Thoracic aorta (tissue), 2 donors: ENCODE results near the gene KNOP1. TPM values are rescaled to one million over a fixed set of nuclear protein-coding genes. Genes with fewer than 3 reads are reported as not detected.

Source experiments
- ATAC-seq: fragments of 150-250 bp; one replicate; pipeline ENCODE4 v1.8.0; 2017; ENCODE audit warnings: low read depth; ENCODE audit not compliant: insufficient number of reproducible peaks, low FRiP score
- DNase-seq: peaks from one replicate; pipeline ENCODE4 v3.0.0-alpha.2; 2020; ENCODE audit warnings: low spot score
- H3K27ac ChIP-seq, 2 donors: fragments of 200-600 bp; sonication (generic); 1 replicate in 1 of 2; 2 replicates in 1 of 2; pipeline ENCODE4 v1.5.1; 2016; ENCODE audit warnings: mild to moderate bottlenecking in 2 of 2, moderate library complexity in 2 of 2
- H3K27me3 ChIP-seq: fragments of 200-600 bp; sonication (generic); replicated peaks from 2 replicates; pipeline ENCODE4 v1.6.0; 2016; ENCODE audit warnings: mild to moderate bottlenecking; ENCODE audit not compliant: insufficient read depth
- H3K36me3 ChIP-seq: fragments of 200-600 bp; sonication (generic); one replicate; pipeline ENCODE4 v1.5.1; 2016
- H3K4me1 ChIP-seq, 2 donors: fragments of 200-600 bp; sonication (generic); 1 replicate in 1 of 2; 2 replicates in 1 of 2; pipeline versions ENCODE4 v1.5.1 to v1.6.0; 2016; ENCODE audit warnings: low read depth in 2 of 2, mild to moderate bottlenecking in 1 of 2; ENCODE audit not compliant: control insufficient read depth in 1 of 2
- H3K4me3 ChIP-seq: fragments of 200-600 bp; sonication (generic); 2 replicates; pipeline ENCODE4 v1.5.1; 2016; ENCODE audit warnings: mild to moderate bottlenecking
- H3K9me3 ChIP-seq: fragments of 200-600 bp; sonication (generic); 2 replicates; pipeline ENCODE4 v1.5.1; 2016
- CTCF ChIP-seq: fragments of 200-600 bp; sonication (generic); IDR thresholded peaks from one replicate; pipeline ENCODE4 v1.5.1; 2019; ENCODE audit warnings: antibody characterized with exemption
- total RNA-seq, 2 donors: library from RNA; depleted of rRNA; stranded (reverse); fragments of >200 nt; gene quantifications; one replicate each; pipeline versions ENCODE4 v1.1.0 to v1.2.3, GENCODE V29; 2016

The KNOP1 gene
- total RNA-seq, 2 donors from 2014 or later, result 6.5 to 10.6 TPM

GRCh38 chr16:19754644-19755036 lies 36.6 kb upstream of the KNOP1 start:
- DNase-seq (no peak), ATAC-seq (no peak)
- no peaks in the 10 kb centered on the region for H3K27me3 ChIP-seq
- H3K9me3 ChIP-seq, result no peaks in the 10 kb centered on the region
- H3K36me3 ChIP-seq, result no peaks in the 10 kb centered on the region
- peak overlapping the region; percentile 63 to 73 for H3K27ac ChIP-seq
- peaks cover 4 to 31% of the 10 kb centered on the region in 2 donors for H3K4me1 ChIP-seq
- peak overlapping the region; percentile 5 for H3K4me3 ChIP-seq
- no peak for TF ChIP-seq CTCF

GRCh38 chr16:19753815-19754643 lies 36.0 kb upstream of the KNOP1 start:
- DNase-seq, result no peak
- ATAC-seq, result peak; percentile 82
- peak overlapping the region; percentile 16 for H3K4me3 ChIP-seq
- no peaks in the 10 kb centered on the region for H3K36me3 ChIP-seq
- H3K27me3 ChIP-seq, result no peaks in the 10 kb centered on the region
- no peaks in the 10 kb centered on the region for H3K9me3 ChIP-seq
- TF ChIP-seq CTCF, result no peak
- H3K27ac ChIP-seq, result peak overlapping the region; percentile 63 to 74
- peaks cover 4 to 31% of the 10 kb centered on the region in 2 donors for H3K4me1 ChIP-seq

- no peaks in the 10 kb centered on the region for H3K36me3 ChIP-seq
Measured at GRCh38 chr16:19751478-19752385, 33.7 kb upstream of the KNOP1 start.

DNA sequence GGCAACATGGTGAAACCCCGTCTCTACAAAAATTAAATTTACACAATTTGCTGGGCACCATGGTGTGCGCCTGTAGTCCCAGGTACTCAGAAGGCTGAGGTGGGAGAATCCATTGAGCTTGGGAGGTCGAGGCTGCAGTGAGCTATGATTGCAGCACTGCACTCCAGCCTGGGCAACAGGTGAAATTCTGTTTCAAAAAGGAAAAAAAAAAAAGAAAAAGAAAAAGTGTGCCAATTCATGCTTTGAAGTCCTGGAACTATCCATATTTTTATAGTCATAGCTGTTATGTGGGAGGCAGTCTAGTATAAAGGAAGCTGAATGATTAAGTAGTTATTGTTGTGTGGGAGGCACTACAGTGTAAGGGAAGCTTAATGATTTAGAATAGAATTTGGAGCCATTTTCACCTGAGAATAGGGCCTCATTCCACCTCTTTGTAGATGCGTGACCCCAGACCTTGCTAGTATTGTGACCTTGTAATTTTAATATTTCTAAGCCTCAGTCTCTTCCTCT lies 31.6 kb upstream of the KNOP1 start:
- no peak for TF ChIP-seq CTCF
- H3K27me3 ChIP-seq, result no peaks in the 10 kb centered on the region
- DNase-seq, result no peak
- H3K27ac ChIP-seq, result no peak overlapping the region
- H3K4me1 ChIP-seq, result peaks cover 4 to 21% of the 10 kb centered on the region in 2 donors
- no peak overlapping the region for H3K4me3 ChIP-seq
- no peak for ATAC-seq
- no peaks in the 10 kb centered on the region for H3K9me3 ChIP-seq
- no peaks in the 10 kb centered on the region for H3K36me3 ChIP-seq

More at GRCh38 chr16:19751478-19752385, 33.7 kb upstream of the KNOP1 start:
- H3K27ac ChIP-seq, result no peak overlapping the region
- no peak for ATAC-seq
- TF ChIP-seq CTCF, result no peak
- H3K4me3 ChIP-seq, result no peak overlapping the region
- DNase-seq, result no peak
- H3K9me3 ChIP-seq, result no peaks in the 10 kb centered on the region
- no peaks in the 10 kb centered on the region for H3K27me3 ChIP-seq
- H3K4me1 ChIP-seq, result peaks cover 4 to 31% of the 10 kb centered on the region in 2 donors
